Keratinocyte (primary cell): ENCODE measurements around the gene A2M.

Experiments
- EZH2 ChIP-seq: IDR thresholded peaks from one replicate; pipeline ENCODE4 v1.6.1; 2012; ENCODE audit warnings: inconsistent platforms, mild to moderate bottlenecking, low read length, moderate library complexity
- TF ChIP-seq, protein P1 (sequence below), 3 experiments: IDR thresholded peaks in 1 of 3; conservative IDR thresholded peaks in 1 of 3; optimal IDR thresholded peaks in 1 of 3; 2 replicates in 2 of 3; 3 replicates in 1 of 3; pipeline versions ENCODE3 to v1.5.1; 2011; ENCODE audit warnings: low read length in 3 of 3, mild to moderate bottlenecking in 3 of 3, moderate library complexity in 2 of 3, control low read depth in 1 of 3, inconsistent platforms in 1 of 3; ENCODE audit not compliant: insufficient read depth in 2 of 3; ENCODE audit errors: extremely low read depth in 1 of 3

DNA sequence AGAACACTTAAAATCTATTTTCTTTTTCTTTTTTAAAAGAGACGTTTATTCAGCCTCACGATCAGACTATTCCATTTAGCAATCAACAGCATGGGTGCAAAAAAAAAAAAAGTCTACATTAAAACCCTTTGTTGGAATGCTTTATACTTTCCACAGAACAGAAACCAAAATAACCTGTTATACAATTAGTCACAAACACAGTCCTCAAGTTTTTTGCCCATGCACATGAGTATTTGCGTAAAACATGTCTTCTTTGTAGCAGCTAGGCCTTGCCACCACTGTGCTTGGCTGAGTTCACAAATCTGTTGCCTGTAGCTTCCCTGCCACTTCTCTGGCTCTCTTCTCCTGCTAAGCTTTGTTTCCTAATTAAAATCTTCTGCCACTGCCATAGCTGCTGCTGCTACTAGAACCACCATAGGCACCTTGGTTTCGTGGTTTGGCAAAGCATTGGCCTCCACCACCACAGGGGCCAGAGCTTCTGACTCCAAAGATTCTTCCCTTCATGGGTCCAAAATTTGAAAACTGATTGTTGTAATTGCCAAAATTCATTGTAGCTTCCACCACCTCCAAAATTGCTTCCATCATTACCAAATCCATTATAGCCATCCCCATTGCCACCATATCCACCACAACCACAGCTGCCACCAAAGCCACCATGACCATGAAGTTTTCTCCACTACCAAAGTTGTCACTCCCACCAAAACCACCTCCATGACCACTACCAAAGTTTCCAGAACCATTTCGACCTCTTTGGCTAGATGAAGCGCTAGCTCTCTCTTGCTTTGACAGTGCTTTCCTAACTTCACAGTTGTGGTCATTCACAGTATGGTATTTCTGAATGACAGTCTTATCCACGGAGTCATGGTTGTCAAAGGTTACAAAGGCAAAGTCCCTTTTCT is 88.3 kb downstream of the A2M start:
- TF ChIP-seq, protein P1, sequence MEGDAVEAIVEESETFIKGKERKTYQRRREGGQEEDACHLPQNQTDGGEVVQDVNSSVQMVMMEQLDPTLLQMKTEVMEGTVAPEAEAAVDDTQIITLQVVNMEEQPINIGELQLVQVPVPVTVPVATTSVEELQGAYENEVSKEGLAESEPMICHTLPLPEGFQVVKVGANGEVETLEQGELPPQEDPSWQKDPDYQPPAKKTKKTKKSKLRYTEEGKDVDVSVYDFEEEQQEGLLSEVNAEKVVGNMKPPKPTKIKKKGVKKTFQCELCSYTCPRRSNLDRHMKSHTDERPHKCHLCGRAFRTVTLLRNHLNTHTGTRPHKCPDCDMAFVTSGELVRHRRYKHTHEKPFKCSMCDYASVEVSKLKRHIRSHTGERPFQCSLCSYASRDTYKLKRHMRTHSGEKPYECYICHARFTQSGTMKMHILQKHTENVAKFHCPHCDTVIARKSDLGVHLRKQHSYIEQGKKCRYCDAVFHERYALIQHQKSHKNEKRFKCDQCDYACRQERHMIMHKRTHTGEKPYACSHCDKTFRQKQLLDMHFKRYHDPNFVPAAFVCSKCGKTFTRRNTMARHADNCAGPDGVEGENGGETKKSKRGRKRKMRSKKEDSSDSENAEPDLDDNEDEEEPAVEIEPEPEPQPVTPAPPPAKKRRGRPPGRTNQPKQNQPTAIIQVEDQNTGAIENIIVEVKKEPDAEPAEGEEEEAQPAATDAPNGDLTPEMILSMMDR (optimal IDR thresholded peaks at IDR 0.05 in 1 of 3, IDR thresholded peaks at IDR 0.05 in 1 of 3, conservative IDR thresholded peaks at IDR 0.05 in 1 of 3; ENCODE audit: extremely low read depth in 1 of 3, insufficient read depth in 2 of 3, low read length in 3 of 3): no peak
- TF ChIP-seq EZH2: no peak
